Measurements from ENCODE around the gene BTC.

DNA sequence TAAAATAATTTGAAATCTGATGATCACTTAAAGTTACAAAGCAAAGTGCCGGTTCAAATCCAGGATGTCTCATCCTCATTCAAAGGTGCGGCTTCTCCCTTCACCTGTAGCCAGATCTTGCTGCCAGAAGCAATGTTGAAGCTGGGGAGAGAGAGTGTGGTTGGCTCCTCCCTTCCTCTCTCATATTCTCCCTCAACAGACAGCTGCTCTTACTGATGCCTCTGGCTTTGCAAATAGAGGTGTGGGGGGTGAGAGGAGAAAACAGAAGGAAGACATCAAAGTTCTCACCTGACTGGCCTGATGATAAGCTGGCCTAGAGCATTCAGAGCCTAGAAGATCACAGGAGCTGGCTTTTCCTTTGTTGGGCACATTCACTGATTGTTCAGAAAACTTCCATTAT is 28.3 kb upstream of the BTC start:
- no peak for TF ChIP-seq BHLHE40 (IDR thresholded peaks at IDR 0.05; ENCODE audit: borderline replicate concordance)
- TF ChIP-seq FOXK2 (IDR thresholded peaks at IDR 0.05): no peak
- TF ChIP-seq LEF1 (IDR thresholded peaks at IDR 0.05; ENCODE audit: borderline replicate concordance): no peak
- TF ChIP-seq SUZ12 (IDR thresholded peaks at IDR 0.05): no peak
- TF ChIP-seq, protein P1, sequence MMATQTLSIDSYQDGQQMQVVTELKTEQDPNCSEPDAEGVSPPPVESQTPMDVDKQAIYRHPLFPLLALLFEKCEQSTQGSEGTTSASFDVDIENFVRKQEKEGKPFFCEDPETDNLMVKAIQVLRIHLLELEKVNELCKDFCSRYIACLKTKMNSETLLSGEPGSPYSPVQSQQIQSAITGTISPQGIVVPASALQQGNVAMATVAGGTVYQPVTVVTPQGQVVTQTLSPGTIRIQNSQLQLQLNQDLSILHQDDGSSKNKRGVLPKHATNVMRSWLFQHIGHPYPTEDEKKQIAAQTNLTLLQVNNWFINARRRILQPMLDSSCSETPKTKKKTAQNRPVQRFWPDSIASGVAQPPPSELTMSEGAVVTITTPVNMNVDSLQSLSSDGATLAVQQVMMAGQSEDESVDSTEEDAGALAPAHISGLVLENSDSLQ (IDR thresholded peaks at IDR 0.05): no peak
- TF ChIP-seq SP1 (IDR thresholded peaks at IDR 0.05): no peak
- no peak for TF ChIP-seq HDGF (IDR thresholded peaks at IDR 0.05; ENCODE audit: borderline replicate concordance)
- TF ChIP-seq FOXM1 (IDR thresholded peaks at IDR 0.05; ENCODE audit: borderline replicate concordance): no peak
- TF ChIP-seq FOXA1 (IDR thresholded peaks at IDR 0.05): no peak
- TF ChIP-seq ELF4 (IDR thresholded peaks at IDR 0.05): no peak

All from HEK293T (cell line).